OCI-LY7 (cell line): Measurements from ENCODE around the gene CPSF7. TPM values are rescaled to one million over a fixed set of nuclear protein-coding genes. Genes with fewer than 3 reads are reported as not detected.
"Not testable (repeated sequence)": the region's sequence is repeated elsewhere in the genome, so short reads cannot be mapped to it uniquely, and the experiment has no call there.

ENCODE experiments used
- BruUV-seq: library from RNA; stranded (reverse); fragments of 400-500 nt; replicated peaks from 2 replicates; lab custom pipeline; 2021; lab: Mats Ljungman, UMichigan
- CTCF ChIA-PET: fragments of 300-600 bp; sonication (Branson Sonifier 250); formaldehyde crosslinking; loops from one replicate; lab custom pipeline; 2022; ENCODE audit warnings: antibody characterized with exemption; ENCODE audit not compliant: unreplicated experiment; lab: Charles Lee
- POLR2A ChIA-PET: fragments of 300-600 bp; sonication (Branson Sonifier 250); formaldehyde crosslinking; loops from one replicate; lab custom pipeline; 2022; ENCODE audit warnings: antibody characterized with exemption; lab: Charles Lee
- DNase-seq: peaks from one replicate; pipeline ENCODE4 v3.0.0-alpha.2; 2015; ENCODE audit warnings: low spot score
- H2AFZ ChIP-seq: fragments of 200-600 bp; sonication (generic), shearing (Covaris generic); 2 replicates; pipeline ENCODE4 v1.6.1; 2014; ENCODE audit warnings: mild to moderate bottlenecking, antibody characterized with exemption, low read length, moderate library complexity
- H3K27ac ChIP-seq: fragments of 200-600 bp; sonication (generic); 2 replicates; pipeline ENCODE4 v1.5.1; 2014; ENCODE audit warnings: mixed run types, low read depth, mild to moderate bottlenecking, moderate library complexity, low read length, inconsistent platforms; ENCODE audit not compliant: poor library complexity, severe bottlenecking
- H3K36me3 ChIP-seq: fragments of 200-600 bp; sonication (generic); 2 replicates; pipeline ENCODE4 v1.6.1; 2014; ENCODE audit warnings: mild to moderate bottlenecking, antibody characterized with exemption, low read length, moderate library complexity, mixed read lengths; ENCODE audit not compliant: insufficient read depth
- H3K4me1 ChIP-seq: fragments of 200-600 bp; sonication (generic); 2 replicates; pipeline ENCODE4 v1.5.1; 2014; ENCODE audit warnings: mild to moderate bottlenecking, low read length; ENCODE audit not compliant: insufficient read depth, poor library complexity, severe bottlenecking
- H3K4me2 ChIP-seq: fragments of 200-600 bp; sonication (generic); 2 replicates; pipeline ENCODE4 v1.6.1; 2014; ENCODE audit warnings: mild to moderate bottlenecking, low read length
- H3K4me3 ChIP-seq: fragments of 200-600 bp; sonication (generic); 2 replicates; pipeline ENCODE4 v1.5.1; 2014; ENCODE audit warnings: mild to moderate bottlenecking, low read depth, low read length; ENCODE audit not compliant: poor library complexity, severe bottlenecking
- H3K79me2 ChIP-seq: fragments of 200-600 bp; sonication (generic); 2 replicates; pipeline ENCODE4 v1.6.1; 2016; ENCODE audit warnings: low read depth, mild to moderate bottlenecking, low read length, moderate library complexity, mixed read lengths; ENCODE audit not compliant: insufficient read depth
- H3K9me2 ChIP-seq: fragments of 200-600 bp; sonication (generic); 2 replicates; pipeline ENCODE4 v1.6.1; 2016; ENCODE audit warnings: mild to moderate bottlenecking, low read length, mixed read lengths; ENCODE audit not compliant: insufficient read depth
- H3K9me3 ChIP-seq: fragments of 200-600 bp; sonication (generic); 2 replicates; pipeline ENCODE4 v1.6.1; 2014; ENCODE audit warnings: mild to moderate bottlenecking, mixed run types, low read length, mixed read lengths
- H4K20me1 ChIP-seq: fragments of 200-600 bp; sonication (generic); 2 replicates; pipeline ENCODE4 v1.6.1; 2014; ENCODE audit warnings: mild to moderate bottlenecking, antibody characterized with exemption, low read length, moderate library complexity, mixed read lengths; ENCODE audit not compliant: insufficient read depth
- CTCF ChIP-seq: fragments of 200-600 bp; sonication (generic); conservative IDR thresholded peaks from 2 replicates; pipeline ENCODE4 v1.5.1; 2014; ENCODE audit warnings: mild to moderate bottlenecking, antibody characterized with exemption, low read length, moderate library complexity, mixed read lengths
- EZH2phosphoT487 ChIP-seq: fragments of 200-600 bp; sonication (generic); IDR thresholded peaks from 2 replicates; pipeline ENCODE4 v1.6.1; 2018; ENCODE audit warnings: low read depth, borderline replicate concordance, mild to moderate bottlenecking, mixed run types, antibody characterized with exemption, low read length, moderate library complexity, mixed read lengths
- intact Hi-C: fragments of 100-400 bp; cut with micrococcal nuclease; formaldehyde crosslinking; loops from one replicate; pipeline ENCODE4 v1.10.0; 2022; ENCODE audit not compliant: unreplicated experiment
- total RNA-seq, 2 experiments: library from RNA; depleted of rRNA in 1 of 2; stranded (reverse); fragments of >200 nt in 1 of 2; shearing (Covaris generic) in 1 of 2; gene quantifications; 2 replicates each; pipeline ENCODE4 v1.2.3, GENCODE V29; 2014 to 2022

CPSF7 gene
- total RNA-seq, 2 experiments from 2014 or later = 69.4 to 128 TPM

GRCh38 chr11:61437496-61437895, 7.7 kb upstream of the CPSF7 start:
- no peak overlapping the region for H3K27ac ChIP-seq
- 0 out of 2 replicates have a peak, but pooled peaks cover 5% of the 10 kb centered on the region for H3K9me3 ChIP-seq
- BruUV-seq = no TSS peak
- POLR2A ChIA-PET = no interaction called here
- peaks cover 12% of the 10 kb centered on the region; the same call in 1 of the 2 replicates for H4K20me1 ChIP-seq
- CTCF ChIA-PET = no interaction called here
- H3K4me1 ChIP-seq = peaks cover 2% of the 10 kb centered on the region
- no peaks in the 10 kb centered on the region for H3K9me2 ChIP-seq
- TF ChIP-seq EZH2phosphoT487 = no peak
- TF ChIP-seq CTCF = no peak
- DNase-seq = no peak
- no peak overlapping the region for H3K4me3 ChIP-seq
- H3K36me3 ChIP-seq = peaks cover 92% of the 10 kb centered on the region
- H3K4me2 ChIP-seq = no peak overlapping the region
- H2AFZ ChIP-seq = no peak overlapping the region
- H3K79me2 ChIP-seq = peaks cover 75% of the 10 kb centered on the region
- intact Hi-C loops = no loop called here

- DNase-seq, H3K9me3 ChIP-seq, H3K9me2 ChIP-seq, H2AFZ ChIP-seq, intact Hi-C loops, CTCF ChIA-PET, BruUV-seq: not testable (repeated sequence)
- Histone ChIP-seq H3K4me1 (peaks cover 37% of the 10 kb centered on the region), H3K4me2 (peak overlapping the region; percentile 77), H3K4me3 (peak overlapping the region; percentile 94), H3K79me2 (peaks cover 91% of the 10 kb centered on the region), H4K20me1 (peaks cover 21% of the 10 kb centered on the region), H3K27ac (peak overlapping the region; percentile 89), H3K36me3 (peaks cover 64% of the 10 kb centered on the region)
- POLR2A ChIA-PET = interaction anchor here (0.6 to 1.5 kb wide), 4 partner anchors 9 to 441 kb away, joined by 3 to 6 read pairs (median 4); no protein-coding TSS in a partner anchor
These were observed 1.1 kb upstream of the CPSF7 start for GRCh38 chr11:61430839-61431238.

- Histone ChIP-seq H3K4me3 (peak overlapping the region; percentile 94), H3K4me2 (peak overlapping the region; percentile 89), H3K9me3 (no peaks in the 10 kb centered on the region), H3K27ac (peak overlapping the region; percentile 89), H4K20me1 (peaks cover 22% of the 10 kb centered on the region), H3K79me2 (peaks cover 90% of the 10 kb centered on the region), H3K9me2 (no peaks in the 10 kb centered on the region), H3K4me1 (peaks cover 37% of the 10 kb centered on the region), H2AFZ (peak overlapping the region; percentile 19; the same call in 1 of the 2 replicates), H3K36me3 (peaks cover 69% of the 10 kb centered on the region)
- DNase-seq = peak; percentile 87
- POLR2A ChIA-PET = interaction anchor here (0.8 to 3.0 kb wide), 6 partner anchors 20 to 268 kb away, joined by 3 to 10 read pairs (median 4); partner anchors contain the start of genes CYB561A3, TMEM138 and VPS37C
- CTCF ChIA-PET = interaction anchor here (0.6 to 1.0 kb wide), 2 partner anchors 113 to 116 kb away, joined by 3 read pairs; no protein-coding TSS in a partner anchor
- TF ChIP-seq EZH2phosphoT487 (no peak), CTCF (peak; percentile 72)
- no TSS peak for BruUV-seq
- intact Hi-C loops = loop anchor here (5.0 kb wide), 2 partner anchors 67 to 97 kb away; partner anchors contain the start of genes CYB561A3, DDB1, TKFC and TMEM138
These were observed 457 bp downstream of the CPSF7 start for GRCh38 chr11:61429346-61429690.
